Stimulated activated naive CD8-positive, alpha-beta T cell treated with anti-CD3 and anti-CD28 coated beads, Interleukin-15, amount 100 ng/mL, for 72 hours (primary cell): Measurements from ENCODE around the gene RAVER1.
"Not testable (repeated sequence)": the region's sequence is repeated elsewhere in the genome, so short reads cannot be mapped to it uniquely, and the experiment has no call there.

ENCODE experiments used
- ATAC-seq: fragments of 150-1000 bp; cut with Tn5 transposase; 2 replicates; pipeline ENCODE4 v1.10.0; 2021; ENCODE audit warnings: mild to moderate bottlenecking, moderate library complexity
- DNase-seq, 2 donors: peaks; one replicate each; pipeline ENCODE4 v3.0.0; 2021 to 2022
- H3K27ac Mint-ChIP-seq, 2 donors: one replicate each; pipeline ENCODE4 v1.8.0; 2022; ENCODE audit warnings: mild to moderate bottlenecking in 2 of 2, mixed read lengths in 2 of 2, moderate library complexity in 2 of 2
- H3K27me3 Mint-ChIP-seq: one replicate; pipeline ENCODE4 v1.8.0; 2022; ENCODE audit warnings: mixed read lengths
- H3K4me1 Mint-ChIP-seq: one replicate; pipeline ENCODE4 v1.8.0; 2022; ENCODE audit warnings: mild to moderate bottlenecking, mixed read lengths
- H3K4me3 Mint-ChIP-seq, 2 donors: one replicate each; pipeline ENCODE4 v1.8.0; 2022; ENCODE audit warnings: mild to moderate bottlenecking in 2 of 2, mixed read lengths in 2 of 2, moderate library complexity in 1 of 2
- H3K9me3 Mint-ChIP-seq, 2 donors: one replicate each; pipeline ENCODE4 v1.8.0; 2022; ENCODE audit warnings: mixed read lengths in 2 of 2

RAVER1 gene

DNA sequence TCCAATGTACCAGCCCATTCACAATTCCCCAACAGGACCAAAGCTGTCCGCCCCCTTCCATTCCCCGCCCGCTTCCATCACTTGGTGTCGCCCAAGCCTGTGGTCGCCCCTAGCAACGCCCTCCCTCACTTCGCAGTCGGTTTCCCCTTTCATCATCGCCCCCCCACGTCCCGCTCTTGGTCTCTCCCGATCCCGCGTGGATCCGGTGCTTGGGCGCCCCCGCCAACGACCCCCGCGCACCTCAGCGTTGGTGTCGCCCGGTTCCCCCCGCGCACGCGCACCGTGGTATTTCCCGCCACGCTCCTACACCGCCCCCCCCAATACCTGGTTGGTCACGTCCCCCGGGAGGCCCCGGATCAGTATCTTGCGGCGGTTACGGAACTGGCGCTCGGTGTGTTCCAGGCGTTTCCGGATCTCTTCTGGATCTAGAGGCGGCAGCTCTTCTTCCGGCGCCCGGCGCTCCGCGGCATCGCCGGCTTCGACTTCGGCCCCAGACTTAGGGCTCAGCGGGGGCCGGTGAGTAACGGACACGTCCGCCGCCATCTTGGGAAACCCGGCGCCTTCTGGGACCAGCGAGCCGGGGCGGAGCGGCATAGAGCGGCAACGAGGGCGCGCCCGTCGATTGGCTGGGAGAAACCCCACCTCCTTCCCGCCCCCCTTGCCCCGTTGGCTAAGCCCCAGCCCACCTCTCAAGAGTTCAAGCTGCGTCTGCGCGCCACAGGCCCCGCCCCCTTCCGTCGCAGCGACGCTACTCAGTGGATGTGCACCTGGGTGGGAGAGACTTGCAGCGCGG, at the start of gene RAVER1:
Gene RAVER1, minus strand, starts transcription at position 565 of the 793 bp plus-strand sequence. Its CDS starts 22 bp downstream, at position 543.
- H3K27ac Mint-ChIP-seq: peak within 1 kb of the TSS; percentile 97

GRCh38 chr19:10383223-10383499, 49.8 kb upstream of the RAVER1 start:
- DNase-seq, H3K4me3 Mint-ChIP-seq, ATAC-seq, H3K9me3 Mint-ChIP-seq, H3K27me3 Mint-ChIP-seq: not testable (repeated sequence)
- H3K4me1 Mint-ChIP-seq: peaks cover 40% of the 10 kb centered on the region
- peak overlapping the region in 1 of 2 donors; percentile 90 for H3K27ac Mint-ChIP-seq

More for the DNA sequence above, at the start of gene RAVER1:
- H3K4me1 Mint-ChIP-seq: peaks cover 73% of the 10 kb centered on the region
- peak; percentile 97 for ATAC-seq
- no peaks in the 10 kb centered on the region for H3K27me3 Mint-ChIP-seq
- H3K4me3 Mint-ChIP-seq: peak within 1 kb of the TSS; percentile 88 to 92
- peak; percentile 96 to 97 for DNase-seq
- no peaks in the 10 kb centered on the region for H3K9me3 Mint-ChIP-seq

GRCh38 chr19:10380313-10381102, 47.2 kb upstream of the RAVER1 start, which contains the start of gene TYK2:
TSS of gene TYK2 (minus strand) at chr19:10380572. CDS start at chr19:10378406, 2,166 bp downstream.
- peaks cover 29% of the 10 kb centered on the region for H3K4me1 Mint-ChIP-seq
- no peaks in the 10 kb centered on the region for H3K9me3 Mint-ChIP-seq
- peak within 1 kb of the TSS; percentile 94 to 99 for H3K4me3 Mint-ChIP-seq
- DNase-seq: peak; percentile 95 to 99
- peak; percentile 99 for ATAC-seq
- H3K27ac Mint-ChIP-seq: peak within 1 kb of the TSS; percentile 95 to 96
- H3K27me3 Mint-ChIP-seq: no peaks in the 10 kb centered on the region

DNA sequence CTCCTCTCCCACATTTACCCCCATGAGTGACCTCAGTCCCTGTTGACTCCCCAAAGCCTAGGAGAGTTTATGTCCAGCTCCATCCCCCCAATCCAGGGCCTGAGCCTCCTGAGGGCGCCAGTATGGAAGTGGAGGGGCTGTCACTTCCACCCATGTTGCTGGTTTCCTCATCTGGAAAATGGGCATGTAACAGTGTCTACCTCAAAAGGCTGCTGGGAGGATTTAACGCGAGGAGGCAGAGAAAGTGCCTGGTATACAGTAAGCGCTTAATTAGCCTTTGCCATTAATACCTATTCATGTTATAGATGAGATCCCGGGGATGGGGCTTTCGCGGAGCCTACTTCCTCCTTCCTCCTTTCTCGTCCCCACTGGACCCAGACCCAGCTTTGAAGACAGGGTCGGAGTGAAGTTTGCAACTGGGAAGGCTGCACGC, 46.6 kb upstream of the RAVER1 start:
- Mint-ChIP-seq H3K4me3 (peak overlapping the region; percentile 94 to 99), H3K4me1 (peaks cover 29% of the 10 kb centered on the region), H3K27ac (peak overlapping the region; percentile 95 to 96), H3K9me3 (no peaks in the 10 kb centered on the region), H3K27me3 (no peaks in the 10 kb centered on the region)
- DNase-seq (peak in 1 of 2 donors; percentile 28), ATAC-seq (peak; percentile 6)

- H3K27me3 Mint-ChIP-seq: no peaks in the 10 kb centered on the region
- no peak overlapping the region for H3K27ac Mint-ChIP-seq
These were observed 44.8 kb upstream of the RAVER1 start for GRCh38 chr19:10378124-10378523.

DNA sequence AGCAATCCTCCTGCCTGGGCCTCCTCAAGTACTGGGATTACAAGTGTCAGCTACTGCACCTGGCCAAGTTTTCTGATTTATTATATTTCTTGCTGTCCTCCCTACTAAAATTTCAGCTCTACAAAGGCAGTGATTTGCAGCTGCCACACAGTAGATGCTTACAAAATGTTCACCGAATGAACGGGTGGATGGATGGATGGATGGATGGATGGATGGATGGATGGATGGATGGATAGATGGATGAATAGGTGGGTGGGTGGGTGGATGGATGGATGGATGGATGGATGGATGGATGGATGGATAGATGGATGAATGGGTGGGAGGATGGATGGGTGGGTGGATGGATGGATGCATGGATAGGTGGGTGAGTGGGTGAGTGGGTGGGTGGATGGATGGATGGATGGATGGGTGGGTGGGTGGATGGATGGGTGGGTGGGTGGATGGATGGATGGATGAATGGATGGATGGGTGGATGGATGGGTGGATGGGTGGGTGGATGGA, 43.9 kb upstream of the RAVER1 start:
- H3K27ac Mint-ChIP-seq, DNase-seq, ATAC-seq, H3K9me3 Mint-ChIP-seq, H3K27me3 Mint-ChIP-seq, H3K4me3 Mint-ChIP-seq: not testable (repeated sequence)
- H3K4me1 Mint-ChIP-seq: peaks cover 29% of the 10 kb centered on the region

More at GRCh38 chr19:10378124-10378523, 44.8 kb upstream of the RAVER1 start:
- no peak for DNase-seq
- H3K4me1 Mint-ChIP-seq: peaks cover 29% of the 10 kb centered on the region
- no peaks in the 10 kb centered on the region for H3K9me3 Mint-ChIP-seq
- ATAC-seq: no peak
- H3K4me3 Mint-ChIP-seq: no peak overlapping the region

DNA sequence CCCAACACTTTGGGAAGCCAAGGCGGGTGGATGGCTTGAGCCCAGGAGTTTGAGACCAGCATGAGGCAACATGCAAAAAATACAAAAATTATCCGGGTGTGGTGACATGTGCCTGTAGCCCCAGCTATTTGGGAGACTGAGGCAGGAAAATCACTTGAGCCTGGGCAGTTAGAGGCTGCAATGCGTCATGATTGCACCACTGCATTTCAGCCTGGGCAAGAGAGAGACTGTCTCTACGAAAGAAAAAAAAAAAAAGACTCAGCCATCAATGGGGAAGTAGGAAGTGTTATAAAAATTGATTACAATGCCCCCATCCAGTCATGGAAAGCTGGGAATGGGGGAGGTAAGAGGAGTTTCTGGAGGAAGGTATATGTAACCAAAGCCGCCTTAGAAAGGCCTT, 41.6 kb upstream of the RAVER1 start:
- H3K4me1 Mint-ChIP-seq: peaks cover 15% of the 10 kb centered on the region
- no peaks in the 10 kb centered on the region for H3K9me3 Mint-ChIP-seq
- H3K4me3 Mint-ChIP-seq: no peak overlapping the region
- no peaks in the 10 kb centered on the region for H3K27me3 Mint-ChIP-seq
- no peak for DNase-seq
- ATAC-seq: no peak
- peak overlapping the region in 1 of 2 donors; percentile 30 for H3K27ac Mint-ChIP-seq

- ATAC-seq: no peak
These were observed 39.4 kb upstream of the RAVER1 start for GRCh38 chr19:10372690-10373089.

GRCh38 chr19:10368101-10368803, 34.9 kb upstream of the RAVER1 start:
- Mint-ChIP-seq H3K27me3 (no peaks in the 10 kb centered on the region), H3K27ac (no peak overlapping the region), H3K4me1 (peaks cover 20% of the 10 kb centered on the region), H3K4me3 (no peak overlapping the region), H3K9me3 (no peaks in the 10 kb centered on the region)
- DNase-seq (no peak), ATAC-seq (peak; percentile 39)

More at GRCh38 chr19:10372690-10373089, 39.4 kb upstream of the RAVER1 start:
- Mint-ChIP-seq H3K4me1 (peaks cover 20% of the 10 kb centered on the region), H3K9me3 (no peaks in the 10 kb centered on the region), H3K27ac (no peak overlapping the region), H3K4me3 (no peak overlapping the region), H3K27me3 (no peaks in the 10 kb centered on the region)
- DNase-seq: no peak

GRCh38 chr19:10366950-10367512, 33.7 kb upstream of the RAVER1 start:
- H3K4me1 Mint-ChIP-seq: peaks cover 20% of the 10 kb centered on the region
- not testable (repeated sequence) for DNase-seq, ATAC-seq, H3K9me3 Mint-ChIP-seq, H3K4me3 Mint-ChIP-seq, H3K27ac Mint-ChIP-seq, H3K27me3 Mint-ChIP-seq

DNA sequence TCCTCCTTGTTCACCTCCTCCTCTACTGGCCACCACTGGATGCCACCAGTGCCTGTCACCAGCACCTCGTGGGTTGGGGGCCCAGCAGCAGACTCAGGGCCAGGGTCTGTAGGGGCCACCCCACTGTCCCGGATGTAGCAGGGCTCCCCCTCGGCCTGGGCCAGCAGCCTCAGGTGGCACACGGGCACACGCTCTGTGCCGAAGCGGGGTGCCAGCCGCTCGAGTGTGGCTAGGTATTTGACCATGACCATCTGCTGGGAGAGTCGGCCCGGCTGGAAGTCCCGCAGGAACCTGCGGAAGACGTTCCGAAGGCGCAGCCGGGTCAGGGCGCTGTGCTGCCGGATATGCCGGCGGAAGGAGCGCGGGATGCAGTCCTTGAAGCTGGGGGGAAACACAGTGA, 32.2 kb upstream of the RAVER1 start:
- no peaks in the 10 kb centered on the region for H3K27me3 Mint-ChIP-seq
- DNase-seq (no peak), ATAC-seq (no peak)
- H3K9me3 Mint-ChIP-seq: no peaks in the 10 kb centered on the region
- peaks cover 20% of the 10 kb centered on the region for H3K4me1 Mint-ChIP-seq
- no peak overlapping the region for H3K4me3 Mint-ChIP-seq
- H3K27ac Mint-ChIP-seq: no peak overlapping the region

DNA sequence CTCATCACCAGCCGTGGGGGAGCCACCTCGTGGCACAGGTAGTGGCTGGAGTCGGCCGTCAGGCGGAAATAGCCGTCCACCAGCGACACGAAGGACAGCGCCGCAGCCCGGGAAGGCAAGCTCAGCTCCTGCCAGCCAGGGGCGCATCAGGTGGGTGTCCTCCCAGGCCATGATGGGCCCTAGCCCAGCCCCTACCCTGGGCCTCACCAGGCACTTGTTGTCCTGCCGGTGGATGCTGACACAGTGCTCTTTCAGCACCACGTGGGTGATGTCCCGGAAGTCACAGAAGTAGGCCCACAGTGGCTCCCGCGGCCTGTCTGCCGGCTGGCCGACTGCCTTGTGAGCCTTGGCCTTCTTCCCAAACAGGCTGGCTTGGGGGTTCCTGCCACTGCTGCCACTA, 31.3 kb upstream of the RAVER1 start:
- no peaks in the 10 kb centered on the region for H3K27me3 Mint-ChIP-seq
- ATAC-seq (no peak), DNase-seq (no peak)
- no peaks in the 10 kb centered on the region for H3K9me3 Mint-ChIP-seq
- H3K4me1 Mint-ChIP-seq: peaks cover 19% of the 10 kb centered on the region
- no peak overlapping the region for H3K27ac Mint-ChIP-seq
- H3K4me3 Mint-ChIP-seq: no peak overlapping the region

- no peaks in the 10 kb centered on the region for H3K9me3 Mint-ChIP-seq
- H3K27me3 Mint-ChIP-seq: no peaks in the 10 kb centered on the region
- H3K27ac Mint-ChIP-seq: no peak overlapping the region
- ATAC-seq: no peak
- no peak for DNase-seq
- peaks cover 11% of the 10 kb centered on the region for H3K4me1 Mint-ChIP-seq
- no peak overlapping the region for H3K4me3 Mint-ChIP-seq
These were observed 30.5 kb upstream of the RAVER1 start for GRCh38 chr19:10363789-10364281.

DNA sequence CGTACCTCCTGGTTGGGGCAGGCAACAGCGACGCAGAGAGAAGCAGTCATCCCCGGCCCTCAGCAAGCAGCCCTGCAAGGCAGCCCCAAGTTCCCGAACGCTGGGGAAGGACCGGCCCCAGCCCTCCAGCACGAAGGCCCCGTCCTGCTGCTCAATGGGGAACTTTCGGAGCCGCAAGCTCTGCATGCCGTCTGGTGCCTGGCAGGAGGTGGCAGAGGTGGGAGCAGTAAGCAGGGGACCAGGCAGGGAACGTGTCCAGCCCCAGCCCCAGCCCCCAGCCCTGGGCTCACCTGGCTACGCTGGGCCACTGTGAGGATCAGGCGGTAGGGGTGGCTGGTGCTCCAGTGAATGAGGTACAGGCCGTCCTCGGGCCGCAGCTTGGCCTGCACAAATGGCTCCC, 28.9 kb upstream of the RAVER1 start:
- DNase-seq: no peak

DNA sequence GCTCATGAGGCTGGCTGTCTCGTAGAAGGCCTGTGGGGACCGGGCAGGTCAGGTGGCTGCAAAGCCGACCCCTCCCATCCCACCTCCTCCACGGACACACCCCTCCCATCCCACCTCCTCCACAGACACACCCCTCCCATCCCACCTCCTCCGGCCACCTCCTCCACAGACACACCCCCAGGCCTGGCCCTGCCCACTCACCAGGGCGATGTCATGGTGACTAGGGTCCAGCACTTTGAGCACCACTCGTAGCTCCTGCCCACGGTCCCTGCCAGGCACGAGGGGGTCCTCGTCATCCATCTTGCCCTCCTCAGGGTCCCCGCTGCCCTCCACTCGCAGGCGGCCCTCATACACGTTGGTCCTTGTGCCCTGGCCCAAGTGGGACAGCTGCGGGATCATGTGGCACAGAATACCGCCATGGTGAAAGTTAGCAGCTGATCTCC, 28.3 kb upstream of the RAVER1 start:
- Mint-ChIP-seq H3K27me3 (no peaks in the 10 kb centered on the region), H3K9me3 (no peaks in the 10 kb centered on the region), H3K4me3 (no peak overlapping the region), H3K27ac (no peak overlapping the region), H3K4me1 (no peaks in the 10 kb centered on the region)
- no peak for ATAC-seq
- no peak for DNase-seq

More for the DNA sequence above, 28.9 kb upstream of the RAVER1 start:
- H3K9me3 Mint-ChIP-seq: no peaks in the 10 kb centered on the region
- H3K4me1 Mint-ChIP-seq: no peaks in the 10 kb centered on the region
- H3K4me3 Mint-ChIP-seq: no peak overlapping the region
- H3K27me3 Mint-ChIP-seq: no peaks in the 10 kb centered on the region
- ATAC-seq: no peak
- H3K27ac Mint-ChIP-seq: no peak overlapping the region
